ENCODE data around the gene DNM3.

GRCh38 chr1:171811672-171812071 lies 29.6 kb upstream of the DNM3 start:
- TF ChIP-seq EZH2 (IDR thresholded peaks at IDR 0.05; ENCODE audit: insufficient read depth, poor library complexity, severe bottlenecking) (no peak), EZH2phosphoT487 (IDR thresholded peaks at IDR 0.05; ENCODE audit: insufficient read depth, low read depth) (no peak)

Measured in GM23248 (cell line).